BJ (cell line): ENCODE data around the gene TAF1A. TPM values are rescaled to one million over a fixed set of nuclear protein-coding genes. Genes with fewer than 3 reads are reported as not detected.

Experiments used
- CTCF ChIA-PET: fragments of 350-600 bp; formaldehyde crosslinking; extraction: SDS; loops from one replicate; lab custom pipeline; 2021; ENCODE audit warnings: antibody characterized with exemption, inconsistent platforms; lab: Yijun Ruan, JAX
- POLR2A ChIA-PET: fragments of 300-600 bp; sonication (Branson Sonifier 250); formaldehyde crosslinking; extraction: SDS; loops from one replicate; lab custom pipeline; 2021; ENCODE audit warnings: antibody characterized with exemption; lab: Charles Lee
- DNase-seq: peaks from one replicate; pipeline ENCODE4 v3.0.0-alpha.2; 2011; ENCODE audit warnings: low read depth
- H3K27me3 ChIP-seq: 2 replicates; pipeline ENCODE4 v1.6.0; 2011; ENCODE audit warnings: low read length; ENCODE audit not compliant: control insufficient read depth, insufficient read depth
- H3K36me3 ChIP-seq: 2 replicates; pipeline ENCODE4 v1.5.1; 2011; ENCODE audit warnings: low read length; ENCODE audit not compliant: control insufficient read depth, insufficient read depth
- H3K4me3 ChIP-seq: 2 replicates; pipeline ENCODE4 v1.5.1; 2011; ENCODE audit warnings: low read depth, mild to moderate bottlenecking, control low read depth, low read length
- CTCF ChIP-seq: IDR thresholded peaks from 2 replicates; pipeline ENCODE4 v1.5.1; 2011; ENCODE audit warnings: low read depth, mild to moderate bottlenecking, control low read depth, inconsistent platforms, low read length, moderate library complexity; ENCODE audit not compliant: insufficient read depth
- polyA plus RNA-seq: library from polyadenylated mRNA; depleted of rRNA; stranded (reverse); fragments of >200 nt; gene quantifications from 2 replicates; pipeline ENCODE4 v1.2.3, GENCODE V29; 2011; rRNA removed

TAF1A gene
- polyA plus RNA-seq, 1 experiment = 2.2 TPM

DNA sequence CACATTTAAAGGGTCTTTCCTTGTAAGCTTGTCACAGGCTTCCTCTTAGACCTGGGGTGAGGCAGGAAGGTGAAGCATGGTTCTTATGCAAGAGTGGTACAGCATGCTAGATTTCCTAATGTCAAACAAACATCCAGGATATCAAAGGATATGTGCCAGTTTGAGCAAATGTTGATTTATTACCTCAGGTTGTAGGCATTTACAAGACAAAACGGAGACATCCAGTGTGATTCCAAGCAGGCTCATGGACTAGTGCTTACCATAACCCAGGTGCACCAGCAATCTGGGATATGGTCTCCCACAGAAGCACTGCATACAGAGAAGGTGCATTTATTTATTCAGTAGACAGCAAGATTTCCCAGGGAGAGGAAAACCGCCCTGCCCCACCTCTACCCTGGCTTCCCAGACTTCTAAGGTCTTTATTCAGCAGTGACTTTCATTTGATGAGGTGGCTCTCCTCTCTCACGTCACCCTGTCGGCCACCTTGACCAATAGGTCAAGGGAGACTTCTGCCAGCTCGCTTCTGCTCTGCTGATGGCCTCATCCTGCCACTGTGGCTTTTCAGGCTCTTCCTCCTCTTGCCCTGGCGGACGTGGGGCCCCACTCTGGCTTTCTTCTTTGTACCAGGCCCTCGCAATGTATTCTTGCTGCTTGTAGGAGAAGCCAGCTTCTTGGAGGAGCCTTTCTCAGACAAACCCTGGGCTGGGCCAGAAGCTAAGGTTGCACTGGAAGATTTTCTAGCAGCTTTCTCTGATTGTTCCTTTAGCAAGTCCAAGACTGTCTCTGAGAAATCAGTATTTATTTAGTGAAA, 67.4 kb downstream of the TAF1A start:
- peaks cover 3% of the 10 kb centered on the region; the same call in 1 of the 2 replicates for H3K27me3 ChIP-seq
- H3K36me3 ChIP-seq = no peaks in the 10 kb centered on the region
- no peak for TF ChIP-seq CTCF
- DNase-seq = no peak
- CTCF ChIA-PET = no interaction called here
- H3K4me3 ChIP-seq = no peak overlapping the region
- POLR2A ChIA-PET = no interaction called here

- no peak for DNase-seq
- no peaks in the 10 kb centered on the region for H3K36me3 ChIP-seq
- H3K27me3 ChIP-seq = peaks cover 3% of the 10 kb centered on the region; the same call in 1 of the 2 replicates
- TF ChIP-seq CTCF = no peak
- H3K4me3 ChIP-seq = no peak overlapping the region
- ChIA-PET POLR2A (no interaction called here), CTCF (no interaction called here)
Measured at GRCh38 chr1:222521299-222522104, 68.2 kb downstream of the TAF1A start.

Other genes with a start within 250 kb of the TAF1A start
- 0.23 and 0.32 TPM in 2 replicates for gene HHIPL2, start 41.8 kb downstream of the TAF1A start, polyA plus RNA-seq
- 46.7 and 79.3 TPM in 2 replicates for gene MIA3, start 28.2 kb upstream of the TAF1A start, polyA plus RNA-seq
- 49.8 and 91.9 TPM in 2 replicates for gene AIDA, start 122.6 kb upstream of the TAF1A start, polyA plus RNA-seq
- gene BROX, start 122.6 kb upstream of the TAF1A start, polyA plus RNA-seq = 2.6 and 6.4 TPM in 2 replicates
- not detected in 2 replicates for gene FAM177B, start 147.3 kb upstream of the TAF1A start, polyA plus RNA-seq
- 5.7 and 6.2 TPM in 2 replicates for gene DISP1, start 225.1 kb upstream of the TAF1A start, polyA plus RNA-seq